Chondrocyte (in vitro differentiated cells): ENCODE data around the gene SYCP1. TPM values are rescaled to one million over a fixed set of nuclear protein-coding genes. Genes with fewer than 3 reads are reported as not detected.
"Not testable (repeated sequence)": the region's sequence is repeated elsewhere in the genome, so short reads cannot be mapped to it uniquely, and the experiment has no call there.

ENCODE experiments used
- DNase-seq: peaks from one replicate; pipeline ENCODE4 v3.0.0; 2021; ENCODE audit warnings: mixed read lengths, low spot score
- H3K27ac Mint-ChIP-seq: one replicate; pipeline ENCODE4 v1.8.0; 2021; ENCODE audit warnings: mild to moderate bottlenecking, moderate library complexity, mixed read lengths; ENCODE audit not compliant: unreplicated experiment
- H3K27me3 Mint-ChIP-seq: 2 replicates; pipeline ENCODE4 v1.8.0; 2021; ENCODE audit warnings: low read depth, mixed read lengths
- H3K36me3 Mint-ChIP-seq: 2 replicates; pipeline ENCODE4 v1.8.0; 2021; ENCODE audit warnings: low read depth, mixed read lengths
- H3K4me1 Mint-ChIP-seq: 2 replicates; pipeline ENCODE4 v1.8.0; 2021; ENCODE audit warnings: low read depth, mild to moderate bottlenecking, mixed read lengths
- H3K4me3 Mint-ChIP-seq: one replicate; pipeline ENCODE4 v1.8.0; 2021; ENCODE audit warnings: mild to moderate bottlenecking, moderate library complexity, mixed read lengths; ENCODE audit not compliant: unreplicated experiment
- H3K9me3 Mint-ChIP-seq: 2 replicates; pipeline ENCODE4 v1.8.0; 2021; ENCODE audit warnings: low read depth, mixed read lengths
- total RNA-seq: library from RNA; stranded (reverse); gene quantifications from 3 replicates; pipeline ENCODE4 v1.2.1, GENCODE V29; 2021
- TF ChIP-seq, protein P1 (sequence below): fragments of 200-600 bp; sonication (generic); IDR thresholded peaks from 2 replicates; pipeline ENCODE4 v1.5.0; 2021; ENCODE audit warnings: antibody characterized with exemption, mild to moderate bottlenecking, moderate library complexity

SYCP1 gene
- total RNA-seq, 1 donor from 2014 or later: not detected

DNA sequence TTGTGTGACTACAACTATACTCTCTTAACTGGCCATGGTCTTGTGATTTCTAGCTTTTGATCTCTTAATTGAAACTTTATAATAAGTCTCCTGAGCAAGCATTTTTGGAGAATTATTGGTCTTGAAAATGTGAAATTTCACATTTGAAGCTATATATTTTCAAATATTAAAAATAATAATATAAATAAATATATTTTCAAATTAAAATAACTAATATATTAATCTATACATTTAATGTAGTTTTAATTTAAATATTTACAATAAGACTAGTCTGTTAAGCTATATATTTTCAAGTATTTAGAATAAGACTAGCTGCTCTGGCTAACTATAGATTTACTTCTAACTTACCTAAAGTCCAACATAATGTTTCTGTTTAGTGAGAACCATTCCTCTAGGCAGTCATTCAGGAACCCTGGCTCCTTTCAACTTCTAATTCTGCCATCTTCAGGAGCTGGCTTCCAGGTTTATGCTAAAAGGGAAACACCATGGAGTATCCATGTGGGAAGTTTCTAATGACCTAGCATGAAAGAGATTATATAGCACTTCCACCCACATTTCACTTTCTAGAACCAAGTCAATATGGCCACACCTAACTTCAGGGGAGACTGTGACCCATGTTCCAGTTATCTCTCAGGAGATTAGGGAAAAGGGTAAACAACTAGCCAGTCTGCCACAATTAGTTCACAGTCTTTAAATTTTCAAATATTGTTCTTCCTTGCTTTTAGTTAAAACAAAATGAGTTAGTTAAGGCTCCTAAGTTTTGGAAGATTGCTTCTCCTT is 143.0 kb downstream of the SYCP1 start:
- H3K4me1 Mint-ChIP-seq: no peaks in the 10 kb centered on the region
- H3K36me3 Mint-ChIP-seq: no peaks in the 10 kb centered on the region
- H3K9me3 Mint-ChIP-seq: no peaks in the 10 kb centered on the region
- H3K27ac Mint-ChIP-seq: no peak overlapping the region
- TF ChIP-seq, protein P1, sequence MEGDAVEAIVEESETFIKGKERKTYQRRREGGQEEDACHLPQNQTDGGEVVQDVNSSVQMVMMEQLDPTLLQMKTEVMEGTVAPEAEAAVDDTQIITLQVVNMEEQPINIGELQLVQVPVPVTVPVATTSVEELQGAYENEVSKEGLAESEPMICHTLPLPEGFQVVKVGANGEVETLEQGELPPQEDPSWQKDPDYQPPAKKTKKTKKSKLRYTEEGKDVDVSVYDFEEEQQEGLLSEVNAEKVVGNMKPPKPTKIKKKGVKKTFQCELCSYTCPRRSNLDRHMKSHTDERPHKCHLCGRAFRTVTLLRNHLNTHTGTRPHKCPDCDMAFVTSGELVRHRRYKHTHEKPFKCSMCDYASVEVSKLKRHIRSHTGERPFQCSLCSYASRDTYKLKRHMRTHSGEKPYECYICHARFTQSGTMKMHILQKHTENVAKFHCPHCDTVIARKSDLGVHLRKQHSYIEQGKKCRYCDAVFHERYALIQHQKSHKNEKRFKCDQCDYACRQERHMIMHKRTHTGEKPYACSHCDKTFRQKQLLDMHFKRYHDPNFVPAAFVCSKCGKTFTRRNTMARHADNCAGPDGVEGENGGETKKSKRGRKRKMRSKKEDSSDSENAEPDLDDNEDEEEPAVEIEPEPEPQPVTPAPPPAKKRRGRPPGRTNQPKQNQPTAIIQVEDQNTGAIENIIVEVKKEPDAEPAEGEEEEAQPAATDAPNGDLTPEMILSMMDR: no peak
- DNase-seq: no peak
- no peak overlapping the region for H3K4me3 Mint-ChIP-seq
- H3K27me3 Mint-ChIP-seq: peaks cover 37% of the 10 kb centered on the region

DNA sequence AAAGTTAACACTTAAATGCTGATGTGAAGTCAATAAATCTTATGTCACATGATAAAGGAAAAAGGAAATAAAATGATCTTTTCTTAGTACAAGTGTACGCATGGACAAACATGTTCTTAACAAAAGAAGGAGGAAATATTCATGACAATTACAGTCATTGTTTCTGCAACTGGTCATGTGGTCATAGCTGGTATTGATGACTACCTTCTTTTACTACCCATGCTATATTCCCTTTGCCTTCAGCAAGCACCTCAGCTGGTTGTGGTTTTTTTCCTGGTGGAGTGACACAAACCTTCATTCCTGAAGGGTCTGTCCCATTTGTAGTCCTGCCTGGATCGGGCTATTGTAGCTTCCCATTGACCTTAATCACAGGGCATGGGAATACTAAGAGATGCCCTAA is 151.5 kb downstream of the SYCP1 start:
- H3K27ac Mint-ChIP-seq: no peak overlapping the region
- H3K27me3 Mint-ChIP-seq: peaks cover 37% of the 10 kb centered on the region
- no peak overlapping the region for H3K4me3 Mint-ChIP-seq
- no peaks in the 10 kb centered on the region for H3K4me1 Mint-ChIP-seq
- peaks cover 6% of the 10 kb centered on the region for H3K9me3 Mint-ChIP-seq
- TF ChIP-seq, protein P1: no peak
- no peak for DNase-seq
- peaks cover 2% of the 10 kb centered on the region for H3K36me3 Mint-ChIP-seq

DNA sequence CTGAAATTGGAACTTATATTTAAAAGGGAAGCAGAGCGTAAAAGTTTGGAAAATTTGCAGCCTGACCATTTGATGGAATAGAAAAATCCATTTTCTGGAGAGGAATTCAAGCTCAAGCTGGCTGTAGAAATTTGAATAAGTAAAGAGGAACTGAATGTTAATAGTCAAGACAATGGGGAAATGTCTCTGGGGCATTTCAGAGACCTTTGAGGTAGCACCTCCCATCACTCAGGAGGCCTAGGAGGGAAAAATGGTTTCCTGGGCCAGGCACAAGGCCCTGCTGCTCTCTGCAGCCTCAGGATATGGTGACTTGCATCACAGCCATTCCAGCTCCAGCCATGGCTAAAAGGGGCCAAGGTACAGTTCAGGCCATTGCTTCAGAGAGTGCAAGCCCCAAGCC is 157.3 kb downstream of the SYCP1 start:
- Mint-ChIP-seq H3K4me1 (no peaks in the 10 kb centered on the region), H3K27ac (no peak overlapping the region), H3K4me3 (no peak overlapping the region), H3K27me3 (peaks cover 12% of the 10 kb centered on the region), H3K36me3 (no peaks in the 10 kb centered on the region), H3K9me3 (peaks cover 4% of the 10 kb centered on the region)
- no peak for DNase-seq
- TF ChIP-seq, protein P1: no peak

DNA sequence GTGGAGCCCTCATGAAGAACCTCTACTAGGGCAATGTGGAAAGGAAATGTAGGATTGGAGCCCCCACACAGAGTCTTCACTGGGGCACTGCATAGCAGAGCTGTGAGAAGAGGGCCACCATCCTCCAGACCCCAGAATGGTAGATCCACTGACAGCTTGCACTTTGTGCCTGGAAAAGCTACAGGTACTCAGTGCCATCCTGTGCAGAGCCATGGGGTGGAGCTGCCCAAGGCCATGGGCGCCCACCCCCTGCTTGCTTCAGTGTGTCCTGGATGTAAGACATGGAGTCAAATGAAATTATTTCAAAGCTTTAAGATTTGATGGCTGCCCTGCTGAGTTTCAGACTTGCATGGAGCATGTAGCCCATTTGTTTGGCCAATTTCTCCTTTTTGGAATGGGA is 157.8 kb downstream of the SYCP1 start:
- TF ChIP-seq, protein P1: no peak
- H3K27me3 Mint-ChIP-seq: peaks cover 14% of the 10 kb centered on the region
- H3K27ac Mint-ChIP-seq: no peak overlapping the region
- no peak for DNase-seq
- H3K9me3 Mint-ChIP-seq: peaks cover 4% of the 10 kb centered on the region
- H3K4me1 Mint-ChIP-seq: no peaks in the 10 kb centered on the region
- no peak overlapping the region for H3K4me3 Mint-ChIP-seq
- no peaks in the 10 kb centered on the region for H3K36me3 Mint-ChIP-seq

DNA sequence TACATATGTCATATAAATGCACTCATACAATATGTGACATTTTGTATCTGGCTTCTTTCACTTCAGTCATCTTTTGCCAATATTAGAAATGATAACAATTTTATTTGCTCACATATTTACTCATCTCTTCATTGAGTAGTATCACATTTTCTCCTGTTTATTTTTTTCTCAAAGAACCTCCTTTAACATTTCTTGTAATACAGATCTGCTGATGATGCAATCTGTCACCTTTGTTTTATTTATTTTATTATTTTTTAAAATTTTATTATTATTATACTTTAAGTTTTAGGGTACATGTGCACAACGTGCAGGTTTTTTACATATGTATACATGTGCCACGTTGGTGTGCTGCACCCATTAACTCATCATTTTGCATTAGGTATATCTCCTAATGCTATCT is 159.1 kb downstream of the SYCP1 start:
- Mint-ChIP-seq H3K4me1 (no peaks in the 10 kb centered on the region), H3K27ac (no peak overlapping the region), H3K36me3 (peaks cover 4% of the 10 kb centered on the region), H3K27me3 (peaks cover 20% of the 10 kb centered on the region), H3K4me3 (no peak overlapping the region), H3K9me3 (peaks cover 9% of the 10 kb centered on the region)
- TF ChIP-seq, protein P1: no peak
- DNase-seq: no peak

DNA sequence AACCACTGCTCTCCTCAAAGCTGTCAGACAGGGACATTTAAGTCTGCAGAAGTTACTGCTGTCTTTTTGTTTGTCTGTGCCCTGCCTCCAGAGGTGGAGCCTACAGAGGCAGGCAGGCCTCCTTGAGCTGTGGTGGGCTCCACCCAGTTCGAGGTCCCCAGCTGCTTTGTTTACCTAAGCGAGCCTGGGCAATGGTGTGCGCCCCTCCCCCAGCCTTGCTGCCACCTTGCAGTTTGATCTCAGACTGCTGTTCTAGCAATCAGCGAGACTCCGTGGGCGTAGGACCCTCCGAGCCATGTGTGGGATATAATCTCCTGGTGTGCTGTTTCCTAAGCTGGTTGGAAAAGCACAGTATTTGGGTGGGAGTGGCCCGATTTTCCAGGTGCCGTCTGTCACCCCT is 164.9 kb downstream of the SYCP1 start:
- not testable (repeated sequence) for H3K4me1 Mint-ChIP-seq, H3K9me3 Mint-ChIP-seq, H3K27ac Mint-ChIP-seq, H3K4me3 Mint-ChIP-seq, DNase-seq, H3K36me3 Mint-ChIP-seq
- peaks cover 38% of the 10 kb centered on the region for H3K27me3 Mint-ChIP-seq
